H1 (cell line): ENCODE data around the gene MYOC. TPM values are rescaled to one million over a fixed set of nuclear protein-coding genes. Genes with fewer than 3 reads are reported as not detected.

Experiments used
- CTCF ChIA-PET: fragments of 300-600 bp; sonication (Branson Sonifier 250); formaldehyde crosslinking; loops from one replicate; lab custom pipeline; 2021; ENCODE audit not compliant: partially characterized antibody; lab: Charles Lee
- POLR2A ChIA-PET: fragments of 300-600 bp; sonication (Branson Sonifier 250); formaldehyde crosslinking; loops from one replicate; lab custom pipeline; 2021; ENCODE audit warnings: inconsistent platforms; ENCODE audit not compliant: partially characterized antibody; lab: Charles Lee
- DNase-seq, 2 experiments: peaks; one replicate each; pipeline versions ENCODE4 v3.0.0 to v3.0.0-alpha.2; 2010 to 2022; ENCODE audit warnings: low spot score in 2 of 2, low read depth in 1 of 2, mixed read lengths in 1 of 2
- FAIRE-seq: peaks from 2 replicates; lab custom pipeline; 2011; peaks lifted over from hg19 to GRCh38; lab: Jason Lieb, UNC
- H2AFZ ChIP-seq: 2 replicates; pipeline ENCODE4 v1.8.1; 2012; ENCODE audit warnings: low read length, inconsistent platforms
- H2AK5ac ChIP-seq: 2 replicates; pipeline ENCODE4 v1.6.1; 2013; ENCODE audit warnings: low read depth, low read length
- H2BK120ac ChIP-seq: replicated peaks from 2 replicates; pipeline ENCODE3; 2013; ENCODE audit warnings: low read depth, low read length, inconsistent platforms
- H2BK12ac ChIP-seq: 2 replicates; pipeline ENCODE4 v1.6.1; 2013; ENCODE audit warnings: low read depth, low read length
- H2BK15ac ChIP-seq: 2 replicates; pipeline ENCODE4 v1.6.1; 2013; ENCODE audit warnings: low read length
- H2BK20ac ChIP-seq: 2 replicates; pipeline ENCODE4 v1.6.1; 2013; ENCODE audit warnings: low read length
- H2BK5ac ChIP-seq: 2 replicates; pipeline ENCODE4 v1.6.1; 2013; ENCODE audit warnings: low read depth, low read length
- H3K14ac ChIP-seq: 2 replicates; pipeline ENCODE4 v1.6.1; 2013; ENCODE audit warnings: inconsistent platforms; ENCODE audit not compliant: insufficient read length
- H3K18ac ChIP-seq: 2 replicates; pipeline ENCODE4 v1.6.1; 2013; ENCODE audit warnings: low read length; ENCODE audit errors: extremely low read depth
- H3K23ac ChIP-seq: 2 replicates; pipeline ENCODE4 v1.6.1; 2013; ENCODE audit warnings: inconsistent platforms; ENCODE audit not compliant: insufficient read length
- H3K23me2 ChIP-seq: 2 replicates; pipeline ENCODE4 v1.6.1; 2013; ENCODE audit warnings: low read depth, low read length
- H3K27ac ChIP-seq: 2 replicates; pipeline ENCODE4 v1.6.1; 2011; ENCODE audit warnings: low read depth, low read length, inconsistent platforms
- H3K27me3 ChIP-seq, 4 experiments: replicated peaks in 1 of 4; 1 replicate in 1 of 4; 2 replicates in 3 of 4; pipeline versions ENCODE4 v1.6.1 to v1.8.1; 2011 to 2013; ENCODE audit warnings: low read length in 3 of 4, mild to moderate bottlenecking in 3 of 4, inconsistent platforms in 2 of 4, mixed read lengths in 2 of 4, moderate library complexity in 1 of 4; ENCODE audit not compliant: control insufficient read depth in 3 of 4, insufficient read depth in 3 of 4; ENCODE audit errors: extremely low read depth in 1 of 4
- H3K36me3 ChIP-seq, 4 experiments: 2 replicates each; pipeline versions ENCODE4 v1.6.1 to v1.8.1; 2011 to 2013; ENCODE audit warnings: mild to moderate bottlenecking in 4 of 4, low read length in 3 of 4, moderate library complexity in 2 of 4, control low read depth in 1 of 4, inconsistent platforms in 1 of 4; ENCODE audit not compliant: insufficient read depth in 4 of 4, control insufficient read depth in 2 of 4
- H3K4ac ChIP-seq: replicated peaks from 2 replicates; pipeline ENCODE3; 2013; ENCODE audit warnings: low read length, low read depth, mixed read lengths, inconsistent platforms; ENCODE audit not compliant: insufficient read length
- H3K4me1 ChIP-seq, 4 experiments: replicated peaks in 1 of 4; 1 replicate in 1 of 4; 2 replicates in 3 of 4; pipeline versions ENCODE4 v1.6.1 to v1.8.1; 2011 to 2013; ENCODE audit warnings: low read length in 3 of 4, inconsistent platforms in 2 of 4, mixed read lengths in 1 of 4; ENCODE audit not compliant: insufficient read depth in 4 of 4, control insufficient read depth in 3 of 4
- H3K4me2 ChIP-seq, 2 experiments: 2 replicates each; pipeline versions ENCODE4 v1.6.1 to v1.8.1; 2011 to 2013; ENCODE audit warnings: low read depth in 2 of 2, low read length in 2 of 2, control low read depth in 1 of 2, inconsistent platforms in 1 of 2, mild to moderate bottlenecking in 1 of 2; ENCODE audit not compliant: insufficient read depth in 1 of 2
- H3K4me3 ChIP-seq, 4 experiments: fragments of 200-600, 300-600 bp in 1 of 4; sonication (generic), shearing (Covaris generic), sonication (Bioruptor Twin) in 1 of 4; 2 replicates each; pipeline versions ENCODE4 v1.5.1 to v1.8.1; 2011 to 2016; ENCODE audit warnings: low read length in 4 of 4, low read depth in 3 of 4, control low read depth in 2 of 4, inconsistent platforms in 2 of 4, mild to moderate bottlenecking in 2 of 4, mixed read lengths in 1 of 4, moderate library complexity in 1 of 4; ENCODE audit not compliant: insufficient read depth in 2 of 4; ENCODE audit errors: extremely low read depth in 1 of 4
- H3K56ac ChIP-seq: replicated peaks from 2 replicates; pipeline ENCODE3; 2013; ENCODE audit warnings: low read depth, mild to moderate bottlenecking, mixed read lengths, low read length, inconsistent platforms; ENCODE audit not compliant: insufficient read length
- H3K79me1 ChIP-seq: 2 replicates; pipeline ENCODE4 v1.6.1; 2013; ENCODE audit warnings: low read depth, low read length, control low read depth
- H3K79me2 ChIP-seq, 2 experiments: 2 replicates each; pipeline versions ENCODE4 v1.6.1 to v1.8.1; 2012 to 2013; ENCODE audit warnings: low read length in 2 of 2, mild to moderate bottlenecking in 2 of 2, inconsistent platforms in 1 of 2; ENCODE audit not compliant: insufficient read depth in 2 of 2, control insufficient read depth in 1 of 2
- H3K9ac ChIP-seq, 4 experiments: replicated peaks in 1 of 4; 1 replicate in 1 of 4; 2 replicates in 3 of 4; pipeline versions ENCODE4 v1.6.1 to v1.8.1; 2011 to 2013; ENCODE audit warnings: low read depth in 3 of 4, low read length in 3 of 4, control low read depth in 2 of 4, mild to moderate bottlenecking in 2 of 4, moderate library complexity in 2 of 4, inconsistent platforms in 1 of 4; ENCODE audit errors: extremely low read depth in 1 of 4
- H3K9me3 ChIP-seq, 2 experiments: 2 replicates each; pipeline versions ENCODE4 v1.6.1 to v1.8.1; 2012 to 2013; ENCODE audit warnings: mild to moderate bottlenecking in 2 of 2, moderate library complexity in 2 of 2, control low read depth in 1 of 2, inconsistent platforms in 1 of 2, low read depth in 1 of 2, low read length in 1 of 2, mixed read lengths in 1 of 2; ENCODE audit not compliant: insufficient read depth in 2 of 2
- H4K20me1 ChIP-seq, 2 experiments: replicated peaks in 1 of 2; 2 replicates each; pipeline versions ENCODE3 to v1.8.1; 2011 to 2013; ENCODE audit warnings: inconsistent platforms in 2 of 2, low read length in 2 of 2, mild to moderate bottlenecking in 1 of 2; ENCODE audit not compliant: insufficient read depth in 2 of 2, control insufficient read depth in 1 of 2
- H4K5ac ChIP-seq: 2 replicates; pipeline ENCODE4 v1.6.1; 2013; ENCODE audit warnings: low read length, low read depth, mixed read lengths, inconsistent platforms; ENCODE audit not compliant: insufficient read length
- H4K8ac ChIP-seq: 2 replicates; pipeline ENCODE4 v1.8.0; 2013; ENCODE audit warnings: mild to moderate bottlenecking, moderate library complexity, low read length, inconsistent platforms; ENCODE audit not compliant: insufficient read depth; ENCODE audit errors: extremely low read depth
- H4K91ac ChIP-seq: replicated peaks from 2 replicates; pipeline ENCODE3; 2013; ENCODE audit warnings: low read length, mixed read lengths, inconsistent platforms; ENCODE audit not compliant: insufficient read length
- CEBPB ChIP-seq: IDR thresholded peaks from 2 replicates; pipeline ENCODE4 v1.6.1; 2012; ENCODE audit warnings: low read depth, low read length
- CHD2 ChIP-seq: IDR thresholded peaks from 2 replicates; pipeline ENCODE4 v1.6.1; 2012; ENCODE audit warnings: low read length, improper control_type of control experiment
- KDM5A ChIP-seq: fragments of 200-600 bp; IDR thresholded peaks from 2 replicates; pipeline ENCODE4 v1.7.1; 2012; ENCODE audit warnings: mild to moderate bottlenecking, low read length, inconsistent platforms, mixed read lengths
- PHF8 ChIP-seq: fragments of 200-600 bp; sonication (generic); conservative IDR thresholded peaks from 2 replicates; pipeline ENCODE4 v1.7.1; 2012; ENCODE audit warnings: low read depth, mild to moderate bottlenecking, inconsistent platforms, low read length, moderate library complexity
- RBBP5 ChIP-seq: IDR thresholded peaks from 2 replicates; pipeline ENCODE4 v1.7.1; 2012; ENCODE audit warnings: low read depth, mild to moderate bottlenecking, inconsistent platforms, low read length, moderate library complexity, borderline replicate concordance
- SP2 ChIP-seq: IDR thresholded peaks from 2 replicates; pipeline ENCODE4 v1.6.1; 2012; ENCODE audit warnings: mild to moderate bottlenecking, low read length, inconsistent platforms
- SP4 ChIP-seq: IDR thresholded peaks from 2 replicates; pipeline ENCODE4 v1.6.1; 2012; ENCODE audit warnings: low read length, inconsistent platforms
- WGBS, 2 experiments: shearing (Covaris generic) in 1 of 2; methylation state at CpG; one replicate each; pipeline versions ENCODE4 v1.1.6 to v1.1.7; 2013 to 2015; ENCODE audit warnings: low lambda C conversion rate in 2 of 2, mixed read lengths in 2 of 2, inconsistent platforms in 1 of 2, low coverage in 1 of 2, missing lambda C conversion rate in 1 of 2; ENCODE audit not compliant: insufficient replicate concordance in 2 of 2, insufficient coverage in 1 of 2, insufficient read length in 1 of 2; ENCODE audit errors: extremely low coverage in 1 of 2, missing lambda C conversion rate in 1 of 2; 5-methylcytosine and 5-hydroxymethylcytosine counted together
- polyA plus RNA-seq, 7 experiments: library from polyadenylated mRNA; depleted of rRNA in 3 of 7; stranded (reverse) in 5 of 7; unstranded in 2 of 7; fragments of >200 nt in 5 of 7; fragments of 200-250 nt in 2 of 7; gene quantifications; 1 replicate in 5 of 7; 2 replicates in 1 of 7; 4 replicates in 1 of 7; pipeline versions ENCODE4 v1.2.1 to v1.2.3, GENCODE V29; 2011 to 2013; ENCODE audit warnings: missing spikeins in 2 of 7, mixed read lengths in 2 of 7
- total RNA-seq: library from RNA; stranded (reverse); fragmentation: NEBNext Ultra II Directional; extraction: Animal tissue kit (Norgen Biotek cat#: 25700); gene quantifications from 2 replicates; pipeline ENCODE4 v1.2.1, GENCODE V29; 2021
- TF ChIP-seq, protein P1 (sequence below): IDR thresholded peaks from 2 replicates; pipeline ENCODE4 v1.6.1; 2011; ENCODE audit warnings: low read length, improper control_type of control experiment

Gene MYOC
- total and polyA plus RNA-seq, 2 of the 8 experiments (the other 6 are each of a cell fraction or from before 2014, with no cell fraction given) = not detected

DNA sequence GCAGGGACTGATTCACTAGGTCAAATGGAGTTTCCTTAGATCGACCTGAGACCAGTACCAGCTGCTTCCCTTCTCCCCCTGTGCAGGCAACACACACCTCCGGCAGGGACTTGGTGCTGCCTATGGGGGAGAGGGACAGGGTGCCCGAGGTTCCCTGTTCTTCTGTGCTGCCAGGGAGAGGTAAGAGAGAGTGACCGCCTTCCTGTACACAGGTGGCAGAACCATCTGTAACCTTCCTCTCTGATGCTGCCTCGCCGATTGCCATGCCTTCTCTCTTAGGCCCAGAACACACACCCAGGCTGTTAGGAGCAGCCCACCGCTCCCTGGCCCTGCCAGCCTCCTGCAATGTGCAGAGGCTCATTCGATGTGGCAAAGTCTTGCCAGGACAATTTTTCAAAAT is 9.3 kb downstream of the MYOC start:
- peak overlapping the region; percentile 61 for H4K91ac ChIP-seq
- H3K79me1 ChIP-seq = no peaks in the 10 kb centered on the region
- peak overlapping the region; percentile 20; the same call in 1 of the 2 replicates for H3K18ac ChIP-seq
- H3K56ac ChIP-seq = no peak overlapping the region
- no peaks in the 10 kb centered on the region for H4K20me1 ChIP-seq
- no peak overlapping the region for H2AK5ac ChIP-seq
- FAIRE-seq (no peak), DNase-seq (no peak)
- no peak overlapping the region for H3K23ac ChIP-seq
- H4K8ac ChIP-seq = no peak overlapping the region; the same call in 1 of the 2 replicates
- H3K4ac ChIP-seq = no peak overlapping the region
- H2BK15ac ChIP-seq = peak overlapping the region; percentile 82; the same call in 1 of the 2 replicates
- no peak for TF ChIP-seq CEBPB
- no peak for TF ChIP-seq SP4
- TF ChIP-seq PHF8 = no peak
- TF ChIP-seq, protein P1, sequence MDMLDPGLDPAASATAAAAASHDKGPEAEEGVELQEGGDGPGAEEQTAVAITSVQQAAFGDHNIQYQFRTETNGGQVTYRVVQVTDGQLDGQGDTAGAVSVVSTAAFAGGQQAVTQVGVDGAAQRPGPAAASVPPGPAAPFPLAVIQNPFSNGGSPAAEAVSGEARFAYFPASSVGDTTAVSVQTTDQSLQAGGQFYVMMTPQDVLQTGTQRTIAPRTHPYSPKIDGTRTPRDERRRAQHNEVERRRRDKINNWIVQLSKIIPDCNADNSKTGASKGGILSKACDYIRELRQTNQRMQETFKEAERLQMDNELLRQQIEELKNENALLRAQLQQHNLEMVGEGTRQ = no peak
- no peak for TF ChIP-seq RBBP5
- no peak for TF ChIP-seq KDM5A
- no peak for TF ChIP-seq SP2
- no peak for TF ChIP-seq CHD2
- no peak overlapping the region for H4K5ac ChIP-seq
- no peaks in the 10 kb centered on the region; a peak in 1 of 8 replicates for H3K36me3 ChIP-seq
- H3K27me3 ChIP-seq = no peaks in the 10 kb centered on the region
- H3K4me3 ChIP-seq = no peak overlapping the region
- ChIA-PET CTCF (interaction anchor here (0.6 to 10.1 kb wide), 10 partner anchors 9 to 158 kb away, joined by 3 to 143 read pairs (median 10); partner anchors contain the start of genes MYOC, MYOCOS and VAMP4), POLR2A (interaction anchor here (1.5 kb wide), 1 partner anchor 158 kb away, joined by 3 read pairs; the partner anchor contains the start of gene PRRC2C)
- no peaks in the 10 kb centered on the region for H3K9me3 ChIP-seq
- no peak overlapping the region for H3K4me2 ChIP-seq
- H3K4me1 ChIP-seq = peaks cover 2 to 15% (median 7%) of the 10 kb centered on the region in 4 experiments
- H3K27ac ChIP-seq = no peak overlapping the region
- H3K23me2 ChIP-seq = no peaks in the 10 kb centered on the region
- H3K79me2 ChIP-seq = no peaks in the 10 kb centered on the region
- 84% methylated on average over 8 of the region's 8 CpGs; no CpG with 5 or more reads in 1 of the 2 experiments for WGBS, 2 experiments
- peak overlapping the region; percentile 6 for H2BK120ac ChIP-seq
- H2AFZ ChIP-seq = 0 out of 2 replicates have a peak overlapping the region, but pooled peaks have one; percentile 50
- H3K14ac ChIP-seq = no peak overlapping the region
- peak overlapping the region; percentile 91; the same call in 1 of the 2 replicates for H2BK12ac ChIP-seq
- no peak overlapping the region for H3K9ac ChIP-seq
- peak overlapping the region; percentile 68; the same call in 1 of the 2 replicates for H2BK5ac ChIP-seq
- H2BK20ac ChIP-seq = peak overlapping the region; percentile 11; the same call in 1 of the 2 replicates
